ENCODE data around the gene TRIO. TPM values are rescaled to one million over a fixed set of nuclear protein-coding genes. Genes with fewer than 3 reads are reported as not detected.

The TRIO gene
- total RNA-seq, 1 donor, result 410 TPM

- H3K4me3 ChIP-seq (ENCODE audit: low read depth, low read length), result no peak overlapping the region
- TF ChIP-seq CTCF (IDR thresholded peaks at IDR 0.05; ENCODE audit: insufficient read depth, low read depth, low read length), result no peak
- DNase-seq (ENCODE audit: low read depth), result no peak
Observed at GRCh38 chr5:14309199-14309598, 166.1 kb downstream of the TRIO start.

- H3K4me3 ChIP-seq (ENCODE audit: low read depth, low read length), result no peak overlapping the region
- DNase-seq (ENCODE audit: low read depth), result no peak
- TF ChIP-seq CTCF (IDR thresholded peaks at IDR 0.05; ENCODE audit: insufficient read depth, low read depth, low read length), result no peak
Observed at GRCh38 chr5:14309878-14310531, 166.9 kb downstream of the TRIO start.

DNA sequence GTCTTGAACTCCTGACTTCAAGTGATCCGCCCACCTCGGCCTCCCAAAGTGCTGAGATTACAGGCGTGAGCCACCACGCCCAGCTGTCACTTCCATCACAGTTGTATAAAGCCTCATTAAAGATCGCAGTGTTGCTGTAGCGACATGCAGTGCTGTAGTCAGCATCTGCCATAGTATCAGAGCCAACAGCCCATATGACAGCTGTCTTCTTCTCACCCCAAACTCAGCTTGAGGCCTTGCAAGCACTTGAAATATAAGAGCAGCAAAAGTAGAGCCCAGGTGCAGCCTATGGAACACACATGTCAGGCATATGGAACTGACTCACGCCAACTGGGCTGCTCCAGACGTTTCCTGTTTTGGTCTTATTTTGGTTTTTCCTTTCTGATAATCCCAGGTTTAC, 167.8 kb downstream of the TRIO start:
- no peak for TF ChIP-seq CTCF (IDR thresholded peaks at IDR 0.05; ENCODE audit: insufficient read depth, low read depth, low read length)
- no peak for DNase-seq (ENCODE audit: low read depth)
- H3K4me3 ChIP-seq (ENCODE audit: low read depth, low read length), result no peak overlapping the region

DNA sequence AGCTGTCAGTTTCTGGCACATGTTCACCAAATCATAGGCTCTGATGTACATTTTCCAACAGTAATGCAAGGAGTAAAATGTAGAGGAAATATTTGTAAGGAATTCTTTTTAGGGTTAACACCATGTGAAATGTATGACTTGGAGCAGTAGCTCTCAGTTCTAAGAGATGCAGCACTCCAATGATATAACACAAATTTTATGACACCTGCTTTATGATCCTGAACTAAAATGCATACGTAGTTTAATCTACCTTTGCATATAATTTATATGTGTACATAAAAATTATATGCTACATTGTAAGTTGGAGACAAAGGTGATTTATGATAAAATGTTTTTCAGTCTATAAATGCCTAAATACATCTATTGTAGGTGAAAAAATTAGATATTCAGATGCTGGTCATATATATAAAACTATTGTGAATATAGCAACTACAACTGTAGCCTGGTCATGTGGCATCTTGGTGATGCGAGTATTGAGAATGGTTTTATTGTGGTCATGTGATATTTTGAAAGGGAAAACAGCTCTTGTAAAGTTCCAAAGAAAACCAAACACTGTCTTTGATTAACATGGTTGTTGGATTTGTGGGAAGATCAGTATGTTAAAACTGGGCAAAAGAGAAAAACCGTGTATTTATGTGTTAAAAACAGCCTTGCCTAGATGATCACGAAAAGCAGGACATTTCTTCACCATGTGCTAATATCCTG, 171.0 kb downstream of the TRIO start:
- no peak overlapping the region for H3K4me3 ChIP-seq (ENCODE audit: low read depth, low read length)
- TF ChIP-seq CTCF (IDR thresholded peaks at IDR 0.05; ENCODE audit: insufficient read depth, low read depth, low read length), result no peak
- DNase-seq (ENCODE audit: low read depth), result no peak

DNA sequence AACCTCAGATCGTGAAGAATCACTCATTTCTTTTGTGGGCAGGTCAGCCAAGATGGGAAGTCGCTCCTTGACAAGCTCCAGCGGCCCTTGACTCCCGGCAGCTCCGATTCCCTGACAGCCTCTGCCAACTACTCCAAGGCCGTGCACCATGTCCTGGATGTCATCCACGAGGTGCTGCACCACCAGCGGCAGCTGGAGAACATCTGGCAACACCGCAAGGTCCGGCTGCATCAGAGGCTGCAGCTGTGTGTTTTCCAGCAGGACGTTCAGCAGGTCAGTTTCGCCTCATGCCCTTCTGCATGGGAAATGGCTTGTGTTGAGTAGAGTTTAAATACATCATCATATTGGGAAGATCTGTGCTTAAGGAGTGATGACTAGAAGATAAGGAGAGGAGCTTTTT, 173.3 kb downstream of the TRIO start:
- H3K4me3 ChIP-seq (ENCODE audit: low read depth, low read length), result no peak overlapping the region
- no peak for TF ChIP-seq CTCF (IDR thresholded peaks at IDR 0.05; ENCODE audit: insufficient read depth, low read depth, low read length)
- DNase-seq (ENCODE audit: low read depth), result peak; percentile 78

DNA sequence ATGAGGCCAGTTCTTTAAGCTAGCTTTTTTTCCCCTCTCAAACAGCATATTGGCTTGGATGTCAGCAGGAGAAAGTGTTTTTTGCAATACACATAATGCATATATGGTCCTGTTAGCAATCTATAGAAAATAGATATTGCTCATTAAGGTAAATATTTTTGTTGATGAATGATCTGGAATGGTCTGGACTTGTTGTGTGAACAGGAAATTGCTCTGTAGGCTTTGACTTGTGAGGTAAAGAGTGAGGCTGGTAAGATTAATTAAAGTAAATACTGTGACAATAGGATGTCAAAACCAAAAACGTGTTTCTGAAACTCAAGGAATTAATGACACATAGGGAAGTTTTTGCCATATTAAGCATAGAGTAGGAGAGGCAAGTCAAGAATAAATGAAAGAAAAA, 176.0 kb downstream of the TRIO start:
- no peak for DNase-seq (ENCODE audit: low read depth)
- no peak overlapping the region for H3K4me3 ChIP-seq (ENCODE audit: low read depth, low read length)
- no peak for TF ChIP-seq CTCF (IDR thresholded peaks at IDR 0.05; ENCODE audit: insufficient read depth, low read depth, low read length)
